Activated CD4-positive, alpha-beta T cell treated with anti-CD3 and anti-CD28 coated beads for 48 hours (primary cell): ENCODE measurements around the gene BCAR3.
"Not testable (repeated sequence)": the region's sequence is repeated elsewhere in the genome, so short reads cannot be mapped to it uniquely, and the experiment has no call there.

Experiments used
- DNase-seq: peaks from one replicate; pipeline ENCODE4 v3.0.0-alpha.2; 2020

Gene BCAR3

GRCh38 chr1:93592551-93592949 is 89.1 kb downstream of the BCAR3 start:
- DNase-seq = no peak

GRCh38 chr1:93591676-93592550 is 89.7 kb downstream of the BCAR3 start:
- peak; percentile 18 for DNase-seq

GRCh38 chr1:93591291-93591675 is 90.4 kb downstream of the BCAR3 start:
- not testable (repeated sequence) for DNase-seq

- DNase-seq = no peak
Measured at GRCh38 chr1:93588955-93589354, 92.7 kb downstream of the BCAR3 start.

GRCh38 chr1:93588206-93588605 is 93.4 kb downstream of the BCAR3 start:
- DNase-seq = peak; percentile 17

GRCh38 chr1:93587354-93587753 is 94.3 kb downstream of the BCAR3 start:
- DNase-seq = no peak

GRCh38 chr1:93585059-93585966 is 96.3 kb downstream of the BCAR3 start:
- no peak for DNase-seq

GRCh38 chr1:93584261-93585003 is 97.2 kb downstream of the BCAR3 start:
- DNase-seq = no peak

GRCh38 chr1:93581917-93582850 is 99.5 kb downstream of the BCAR3 start:
- DNase-seq = no peak

- DNase-seq = no peak
Measured at GRCh38 chr1:93579891-93580290, 101.7 kb downstream of the BCAR3 start.

GRCh38 chr1:93578911-93579825 is 102.5 kb downstream of the BCAR3 start:
- no peak for DNase-seq

- no peak for DNase-seq
Measured at GRCh38 chr1:93578433-93578830, 103.2 kb downstream of the BCAR3 start.

- DNase-seq = no peak
Measured at GRCh38 chr1:93577536-93578432, 103.9 kb downstream of the BCAR3 start.

GRCh38 chr1:93576746-93577145 is 104.9 kb downstream of the BCAR3 start:
- DNase-seq = no peak

GRCh38 chr1:93576346-93576745 is 105.3 kb downstream of the BCAR3 start:
- no peak for DNase-seq

- DNase-seq = no peak
Measured at GRCh38 chr1:93575621-93576284, 105.9 kb downstream of the BCAR3 start.

GRCh38 chr1:93574991-93575390 is 106.6 kb downstream of the BCAR3 start:
- DNase-seq = no peak

- no peak for DNase-seq
Measured at GRCh38 chr1:93574511-93574910, 107.1 kb downstream of the BCAR3 start.

- no peak for DNase-seq
Measured at GRCh38 chr1:93573940-93574469, 107.6 kb downstream of the BCAR3 start.
